Osteoblast (primary cell): ENCODE data around the gene S100A7A. TPM values are rescaled to one million over a fixed set of nuclear protein-coding genes. Genes with fewer than 3 reads are reported as not detected.

Source experiments
- DNase-seq: peaks from one replicate; pipeline ENCODE4 v3.0.0; 2011; ENCODE audit warnings: low spot score, mixed read lengths; ENCODE audit not compliant: insufficient read length; ENCODE audit errors: missing footprints
- H2AFZ ChIP-seq: 2 replicates; pipeline ENCODE4 v1.6.0; 2011; ENCODE audit warnings: mild to moderate bottlenecking, low read length
- H3K27ac ChIP-seq: 2 replicates; pipeline ENCODE4 v1.5.1; 2011; ENCODE audit warnings: mild to moderate bottlenecking, low read depth, low read length, moderate library complexity
- H3K27me3 ChIP-seq: 2 replicates; pipeline ENCODE4 v1.6.0; 2012; ENCODE audit warnings: mild to moderate bottlenecking, control low read depth, inconsistent platforms, low read length, moderate library complexity; ENCODE audit not compliant: insufficient read depth
- H3K36me3 ChIP-seq: 2 replicates; pipeline ENCODE4 v1.5.1; 2011; ENCODE audit warnings: mild to moderate bottlenecking, low read length, control low read depth, moderate library complexity; ENCODE audit not compliant: insufficient read depth
- H3K4me1 ChIP-seq: 2 replicates; pipeline ENCODE4 v1.5.1; 2011; ENCODE audit warnings: mild to moderate bottlenecking, low read length, control low read depth, moderate library complexity; ENCODE audit not compliant: insufficient read depth
- H3K4me2 ChIP-seq: 2 replicates; pipeline ENCODE4 v1.6.0; 2011; ENCODE audit warnings: mild to moderate bottlenecking, low read length; ENCODE audit not compliant: insufficient read depth
- H3K4me3 ChIP-seq: fragments of 200-600 bp; sonication (generic); 3 replicates; pipeline ENCODE4 v1.5.1; 2012; ENCODE audit warnings: mild to moderate bottlenecking, low read length, inconsistent platforms; ENCODE audit not compliant: insufficient read depth
- H3K79me2 ChIP-seq: 2 replicates; pipeline ENCODE4 v1.6.0; 2012; ENCODE audit warnings: mild to moderate bottlenecking, low read length, control low read depth, inconsistent platforms; ENCODE audit not compliant: insufficient read depth
- H3K9me3 ChIP-seq: 2 replicates; pipeline ENCODE4 v1.5.1; 2011; ENCODE audit warnings: low read depth, low read length, control low read depth
- H4K20me1 ChIP-seq: 2 replicates; pipeline ENCODE4 v1.6.0; 2012; ENCODE audit warnings: mild to moderate bottlenecking, low read length, control low read depth; ENCODE audit not compliant: insufficient read depth
- total RNA-seq: library from RNA; depleted of rRNA; stranded (reverse); fragments of >200 nt; gene quantifications from 2 replicates; pipeline ENCODE4 v1.2.3, GENCODE V29; 2012
- TF ChIP-seq, protein P1 (sequence below): IDR thresholded peaks from 2 replicates; pipeline ENCODE4 v1.5.1; 2011; ENCODE audit warnings: mild to moderate bottlenecking, low read depth, low read length, moderate library complexity; ENCODE audit errors: extremely low read depth

The S100A7A gene
- total RNA-seq, 1 donor, result not detected

GRCh38 chr1:153371231-153371630 is 45.1 kb upstream of the S100A7A start:
- Histone ChIP-seq H2AFZ (no peak overlapping the region), H3K27me3 (peaks cover 5% of the 10 kb centered on the region), H3K9me3 (no peaks in the 10 kb centered on the region), H3K36me3 (no peaks in the 10 kb centered on the region), H4K20me1 (no peaks in the 10 kb centered on the region), H3K4me3 (no peak overlapping the region), H3K4me2 (no peak overlapping the region), H3K27ac (no peak overlapping the region), H3K79me2 (no peaks in the 10 kb centered on the region), H3K4me1 (peaks cover 6% of the 10 kb centered on the region)
- TF ChIP-seq, protein P1, sequence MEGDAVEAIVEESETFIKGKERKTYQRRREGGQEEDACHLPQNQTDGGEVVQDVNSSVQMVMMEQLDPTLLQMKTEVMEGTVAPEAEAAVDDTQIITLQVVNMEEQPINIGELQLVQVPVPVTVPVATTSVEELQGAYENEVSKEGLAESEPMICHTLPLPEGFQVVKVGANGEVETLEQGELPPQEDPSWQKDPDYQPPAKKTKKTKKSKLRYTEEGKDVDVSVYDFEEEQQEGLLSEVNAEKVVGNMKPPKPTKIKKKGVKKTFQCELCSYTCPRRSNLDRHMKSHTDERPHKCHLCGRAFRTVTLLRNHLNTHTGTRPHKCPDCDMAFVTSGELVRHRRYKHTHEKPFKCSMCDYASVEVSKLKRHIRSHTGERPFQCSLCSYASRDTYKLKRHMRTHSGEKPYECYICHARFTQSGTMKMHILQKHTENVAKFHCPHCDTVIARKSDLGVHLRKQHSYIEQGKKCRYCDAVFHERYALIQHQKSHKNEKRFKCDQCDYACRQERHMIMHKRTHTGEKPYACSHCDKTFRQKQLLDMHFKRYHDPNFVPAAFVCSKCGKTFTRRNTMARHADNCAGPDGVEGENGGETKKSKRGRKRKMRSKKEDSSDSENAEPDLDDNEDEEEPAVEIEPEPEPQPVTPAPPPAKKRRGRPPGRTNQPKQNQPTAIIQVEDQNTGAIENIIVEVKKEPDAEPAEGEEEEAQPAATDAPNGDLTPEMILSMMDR, result no peak
- no peak for DNase-seq

- H4K20me1 ChIP-seq, result no peaks in the 10 kb centered on the region
- DNase-seq, result no peak
Measured at GRCh38 chr1:153372571-153372970, 43.7 kb upstream of the S100A7A start.

GRCh38 chr1:153374071-153374470 is 42.2 kb upstream of the S100A7A start:
- no peak overlapping the region for H3K4me3 ChIP-seq
- H3K27me3 ChIP-seq, result peaks cover 5% of the 10 kb centered on the region
- DNase-seq, result no peak
- H4K20me1 ChIP-seq, result no peaks in the 10 kb centered on the region
- no peaks in the 10 kb centered on the region for H3K36me3 ChIP-seq
- TF ChIP-seq, protein P1, result no peak
- H3K9me3 ChIP-seq, result no peaks in the 10 kb centered on the region
- H3K4me2 ChIP-seq, result no peak overlapping the region
- H3K27ac ChIP-seq, result no peak overlapping the region
- H2AFZ ChIP-seq, result no peak overlapping the region
- H3K4me1 ChIP-seq, result peaks cover 6% of the 10 kb centered on the region
- no peaks in the 10 kb centered on the region for H3K79me2 ChIP-seq

More at GRCh38 chr1:153372571-153372970, 43.7 kb upstream of the S100A7A start:
- no peaks in the 10 kb centered on the region for H3K9me3 ChIP-seq
- TF ChIP-seq, protein P1, result no peak
- no peak overlapping the region for H3K4me2 ChIP-seq
- H3K4me3 ChIP-seq, result no peak overlapping the region
- peaks cover 5% of the 10 kb centered on the region for H3K27me3 ChIP-seq
- no peaks in the 10 kb centered on the region for H3K36me3 ChIP-seq
- no peaks in the 10 kb centered on the region for H3K79me2 ChIP-seq
- H2AFZ ChIP-seq, result no peak overlapping the region
- no peak overlapping the region for H3K27ac ChIP-seq
- H3K4me1 ChIP-seq, result peaks cover 6% of the 10 kb centered on the region

DNA sequence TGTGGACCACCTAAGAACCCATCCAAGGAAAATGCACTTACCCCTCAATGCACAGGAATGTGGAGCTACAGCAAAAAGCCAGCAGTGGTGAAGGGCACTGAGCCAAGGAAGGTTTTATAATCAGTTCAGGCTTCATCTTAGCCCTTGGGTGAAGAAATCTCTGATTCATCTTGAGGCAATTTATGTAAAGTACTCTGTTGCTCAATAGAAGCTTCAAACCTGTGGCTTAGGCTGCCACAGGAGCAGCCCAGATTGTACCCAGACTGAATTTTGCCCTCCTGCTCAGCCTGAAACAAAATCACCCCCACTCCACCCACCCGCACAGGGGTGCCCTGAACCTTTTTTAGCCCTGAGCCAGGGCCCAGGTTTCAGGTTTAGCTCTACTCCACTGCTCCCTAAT is 40.8 kb upstream of the S100A7A start, which contains the start of gene S100A12:
TSS of gene S100A12 (minus strand) at position 111 of the 400 bp plus-strand sequence. CDS start 1,029 bp downstream, outside the sequence.
- H2AFZ ChIP-seq, result no peak within 1 kb of the TSS
- H3K4me1 ChIP-seq, result peaks cover 6% of the 10 kb centered on the region
- no peaks in the 10 kb centered on the region for H3K79me2 ChIP-seq
- no peaks in the 10 kb centered on the region for H3K36me3 ChIP-seq
- H3K27me3 ChIP-seq, result peaks cover 2% of the 10 kb centered on the region
- H3K4me3 ChIP-seq, result no peak within 1 kb of the TSS
- H3K4me2 ChIP-seq, result no peak within 1 kb of the TSS
- DNase-seq, result no peak
- TF ChIP-seq, protein P1, result no peak
- H4K20me1 ChIP-seq, result no peaks in the 10 kb centered on the region
- no peak within 1 kb of the TSS for H3K27ac ChIP-seq
- H3K9me3 ChIP-seq, result no peaks in the 10 kb centered on the region
